Muscle of arm (tissue), 12 donors: ENCODE measurements around the gene ARHGEF1. TPM values are rescaled to one million over a fixed set of nuclear protein-coding genes. Genes with fewer than 3 reads are reported as not detected.
"Not testable (repeated sequence)": the region's sequence is repeated elsewhere in the genome, so short reads cannot be mapped to it uniquely, and the experiment has no call there.

Experiments
- DNase-seq: peaks from one replicate; pipeline ENCODE4 v3.0.0-alpha.2; 2013
- polyA plus RNA-seq, 12 donors: library from polyadenylated mRNA; unstranded; fragments of 120-200 nt; gene quantifications; one replicate each; pipeline ENCODE4 v1.2.1, GENCODE V29; 2013; ENCODE audit not compliant: insufficient read length in 12 of 12

Gene ARHGEF1
- polyA plus RNA-seq, 12 donors, result 28.7 to 116 (median 35.3) TPM; not detected in 1

DNA sequence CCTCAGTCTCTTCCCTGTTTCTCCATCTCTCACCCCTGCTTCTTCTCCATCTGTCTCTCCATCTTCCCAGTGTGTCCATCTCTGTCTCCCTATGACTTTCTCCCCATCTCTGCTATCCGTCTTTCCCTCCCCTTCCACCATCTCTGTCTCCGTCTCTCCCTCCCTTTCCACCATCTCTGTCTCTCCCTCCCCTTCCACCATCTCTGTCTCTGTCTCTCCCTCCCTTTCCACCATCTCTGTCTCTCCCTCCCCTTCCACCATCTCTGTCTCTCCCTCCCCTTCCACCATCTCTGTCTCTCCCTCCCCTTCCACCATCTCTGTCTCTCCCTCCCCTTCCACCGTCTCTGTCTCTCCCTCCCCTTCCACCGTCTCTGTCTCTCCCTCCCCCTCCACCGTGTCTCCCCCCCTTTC is 31.4 kb downstream of the ARHGEF1 start:
- DNase-seq, result not testable (repeated sequence)

DNA sequence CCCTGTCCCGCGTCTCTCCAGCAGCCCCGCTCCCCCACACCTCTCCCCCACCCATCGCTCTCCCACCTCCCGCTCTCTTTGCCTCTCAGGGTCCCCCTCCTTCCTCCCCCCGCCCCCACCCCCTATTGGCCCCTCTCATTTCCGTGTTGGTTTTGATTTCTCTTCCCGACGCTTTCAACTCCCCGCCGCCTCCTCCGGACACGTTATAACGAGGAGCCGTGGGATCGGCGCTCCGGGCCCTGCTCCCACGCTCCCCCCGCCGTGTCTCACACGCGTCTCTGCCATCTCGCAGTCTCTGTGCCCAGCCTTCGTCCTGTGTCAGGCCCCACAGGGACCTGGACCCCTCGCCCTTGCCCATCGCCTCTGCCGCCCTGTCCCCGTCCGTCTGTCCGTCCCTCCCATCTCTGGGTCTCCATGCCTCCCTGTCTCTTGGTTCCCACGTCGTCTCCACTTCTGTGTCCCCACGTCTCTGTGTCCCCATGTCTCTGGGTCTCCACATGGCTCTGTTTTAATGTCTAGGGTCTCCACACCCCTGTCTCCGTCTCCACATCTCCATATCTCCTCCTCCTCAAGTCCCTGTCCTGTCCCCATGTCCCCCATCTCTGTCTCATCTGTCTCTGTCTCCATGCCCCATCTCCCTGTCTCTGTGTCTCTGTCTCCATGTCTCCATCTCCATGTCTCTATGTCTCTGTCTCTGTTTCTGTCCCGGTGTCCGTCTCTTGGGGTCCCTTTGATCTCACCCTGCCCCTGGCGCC is 32.2 kb downstream of the ARHGEF1 start:
- DNase-seq, result no peak

DNA sequence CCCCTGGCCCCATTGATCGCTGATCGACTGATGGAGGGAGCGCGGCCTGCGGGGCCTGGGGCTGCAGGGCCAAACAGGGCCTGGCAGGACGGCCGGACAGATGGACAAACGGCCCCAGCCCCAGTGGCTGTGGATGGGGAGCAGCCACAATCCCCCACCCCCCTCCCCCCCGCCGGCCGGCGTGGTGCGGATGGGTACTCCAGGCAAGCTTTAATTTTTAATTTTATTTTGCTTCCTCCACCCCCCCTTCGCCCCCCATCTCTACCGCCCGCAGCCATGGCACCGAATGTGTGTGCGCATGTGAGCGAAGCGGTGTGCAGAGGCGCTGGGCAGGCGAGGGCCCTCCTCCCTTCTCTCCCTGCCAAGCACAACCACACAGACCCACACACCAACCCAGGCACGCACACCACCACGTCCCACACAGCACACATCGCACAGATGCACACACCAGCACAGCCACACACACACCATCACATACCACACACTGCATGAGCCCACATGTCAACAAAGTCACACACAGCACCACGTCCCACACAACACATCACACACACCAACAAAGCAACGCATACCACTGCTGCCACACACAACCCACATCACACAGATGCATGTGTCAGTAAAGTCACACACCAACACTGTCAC is 32.9 kb downstream of the ARHGEF1 start:
- DNase-seq, result no peak

DNA sequence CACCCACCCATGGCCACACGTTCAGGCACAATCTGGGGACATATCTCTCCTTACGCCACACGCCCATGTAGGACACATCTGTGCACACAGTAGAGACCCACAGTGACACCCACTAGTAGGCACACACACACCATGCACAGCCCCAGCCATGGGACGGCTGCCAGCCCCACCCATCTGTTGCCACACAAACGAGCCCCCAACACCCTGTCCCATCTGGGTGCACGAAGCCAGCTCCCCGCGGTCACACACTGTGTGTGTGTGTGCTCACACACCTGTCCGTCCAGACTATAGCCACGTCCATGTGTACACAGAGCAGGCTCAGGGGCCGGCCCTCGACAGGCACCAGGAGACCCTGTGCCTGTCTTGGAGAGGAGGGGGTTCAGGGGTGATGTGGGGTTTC is 34.7 kb downstream of the ARHGEF1 start:
- DNase-seq, result no peak

DNA sequence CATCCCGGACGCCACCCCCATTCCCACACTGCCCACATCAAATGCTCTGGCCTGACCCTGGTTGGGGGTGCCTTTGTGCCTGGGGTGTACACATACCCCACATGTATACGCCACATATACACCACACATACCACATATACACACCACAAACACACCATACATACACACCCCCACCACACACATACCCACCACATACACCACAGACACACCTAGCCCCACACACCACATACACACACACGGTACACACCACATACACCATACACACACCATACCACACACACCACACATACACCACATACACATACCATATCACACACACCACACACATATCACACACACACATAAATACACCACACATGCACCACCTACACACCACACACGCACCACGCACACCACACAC is 35.1 kb downstream of the ARHGEF1 start:
- no peak for DNase-seq

DNA sequence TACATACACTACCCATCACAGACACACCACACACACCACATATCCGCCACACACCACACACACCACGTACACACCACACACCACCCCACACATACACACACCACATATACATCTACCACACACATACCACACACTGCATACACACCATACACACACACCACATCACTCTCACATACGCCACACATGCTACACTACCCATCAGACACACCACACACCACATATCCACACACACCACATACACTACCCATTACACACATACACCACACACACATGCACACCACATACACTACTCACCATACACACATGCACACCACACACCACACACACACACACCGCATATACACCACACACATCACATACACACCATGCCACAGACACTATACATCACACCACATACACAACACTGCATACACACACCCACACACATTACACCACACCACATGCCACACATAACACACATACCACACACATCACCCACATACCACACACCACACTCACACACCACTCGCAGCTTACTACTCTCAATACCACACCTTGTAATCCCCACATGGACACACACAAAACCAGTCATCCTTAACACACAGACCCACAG is 35.8 kb downstream of the ARHGEF1 start:
- no peak for DNase-seq

DNA sequence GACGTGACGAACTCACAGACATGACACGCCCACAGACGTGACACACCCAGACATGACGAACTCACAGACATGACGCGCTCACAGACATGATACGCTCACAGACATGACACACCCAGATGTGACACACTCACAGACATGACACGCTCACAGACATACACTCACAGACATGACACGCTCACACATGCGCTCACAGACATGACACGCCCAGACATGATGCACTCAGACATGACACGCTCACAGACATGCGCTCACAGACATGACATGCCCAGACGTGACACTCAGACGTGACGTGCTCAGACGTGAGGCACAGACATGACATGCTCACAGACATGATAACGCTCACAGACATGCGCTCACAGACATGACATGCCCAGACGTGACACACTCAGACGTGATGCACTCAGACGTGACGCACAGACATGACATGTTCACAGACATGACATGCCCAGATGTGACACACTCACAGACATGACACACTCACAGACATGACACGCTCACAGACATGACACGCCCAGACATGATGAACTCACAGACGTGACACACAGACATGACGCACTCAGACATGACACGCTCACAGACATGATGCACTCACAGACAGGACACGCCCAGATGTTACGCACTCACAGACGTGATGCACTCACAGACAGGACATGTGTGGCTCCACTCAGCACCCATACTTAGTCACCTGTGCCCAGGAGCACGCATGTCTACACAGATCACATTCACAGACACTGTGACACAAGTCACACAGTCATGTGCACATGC is 37.1 kb downstream of the ARHGEF1 start:
- DNase-seq, result no peak

DNA sequence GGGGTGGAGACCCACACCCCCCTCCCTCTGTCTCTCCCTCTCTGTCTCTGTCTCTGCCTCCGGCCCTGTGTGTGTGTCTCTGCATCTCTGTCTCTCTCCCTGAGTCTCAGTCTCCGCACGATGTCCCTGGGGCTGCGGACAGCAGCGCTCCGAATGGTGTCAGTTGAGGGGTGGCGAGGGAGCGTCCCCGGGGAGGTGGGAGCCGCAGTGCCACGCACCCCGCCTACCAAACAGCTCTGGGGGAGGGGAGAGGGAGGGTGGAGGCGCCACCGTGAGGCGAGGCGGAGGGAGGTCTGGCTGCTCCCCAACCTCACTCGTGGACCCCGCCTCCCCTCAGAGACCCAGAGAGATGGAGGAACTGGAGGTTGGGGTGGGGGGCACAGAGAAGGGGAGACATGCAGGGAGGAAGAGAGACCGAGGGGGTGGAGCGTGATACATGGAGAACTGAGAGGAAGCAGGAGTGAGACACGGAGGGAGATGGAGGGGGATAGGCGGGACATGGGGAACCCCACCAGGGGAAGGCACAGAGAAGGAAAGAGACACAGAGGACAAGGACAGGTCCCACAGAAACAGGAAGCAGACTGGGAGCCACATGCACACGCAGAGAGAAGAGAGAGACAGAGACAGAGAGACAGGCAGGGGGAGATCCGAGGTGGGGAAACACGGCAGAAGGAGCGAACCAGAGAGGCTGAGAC is 38.0 kb downstream of the ARHGEF1 start:
- DNase-seq, result no peak

DNA sequence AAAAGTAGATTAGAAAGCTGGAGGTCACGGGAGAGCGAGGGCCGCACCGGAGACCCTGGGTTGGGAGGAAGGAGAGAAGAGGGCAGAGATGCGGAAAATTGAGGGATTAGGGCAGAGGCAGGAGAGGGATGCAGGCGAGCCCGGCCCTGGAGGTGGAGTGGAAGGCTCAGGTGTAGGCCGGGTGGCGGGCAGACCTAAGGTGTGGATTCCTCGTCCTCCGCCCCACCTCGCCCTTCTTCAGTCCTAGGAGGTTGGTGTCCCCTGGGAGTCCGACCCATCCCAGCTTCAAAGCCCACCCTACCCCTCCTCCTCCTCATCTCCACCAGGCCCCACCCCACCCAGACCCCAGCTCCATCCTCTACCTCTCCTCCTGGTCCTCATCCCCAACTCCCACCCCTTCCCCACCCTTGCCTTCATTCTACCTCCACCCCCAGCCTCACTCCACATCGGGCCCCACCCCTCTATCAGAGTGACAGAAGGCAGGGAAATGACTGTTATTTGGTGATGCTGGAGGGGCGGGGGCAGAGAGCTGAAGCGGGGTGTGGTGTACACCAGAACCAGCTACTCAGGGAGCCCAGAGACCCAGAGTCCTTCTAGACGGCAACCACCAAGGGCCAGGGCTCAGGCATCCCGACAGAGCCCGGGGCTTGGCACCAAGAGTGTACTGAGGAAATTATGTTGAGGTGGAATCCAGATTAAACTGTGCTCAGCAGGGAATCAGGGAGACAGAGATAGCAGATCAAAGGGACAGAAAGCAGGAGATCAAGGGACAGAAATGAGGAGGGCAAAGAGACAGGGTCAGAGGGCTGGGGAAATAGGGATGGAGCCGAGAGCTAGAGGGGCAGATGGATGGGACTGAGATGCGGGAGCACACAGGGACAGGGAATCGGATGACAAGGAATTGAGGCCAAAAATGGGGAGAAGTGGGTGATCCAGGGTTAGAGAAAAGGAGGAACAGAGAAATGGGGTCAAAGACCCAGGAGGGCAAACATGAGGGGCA is 38.9 kb downstream of the ARHGEF1 start:
- no peak for DNase-seq

DNA sequence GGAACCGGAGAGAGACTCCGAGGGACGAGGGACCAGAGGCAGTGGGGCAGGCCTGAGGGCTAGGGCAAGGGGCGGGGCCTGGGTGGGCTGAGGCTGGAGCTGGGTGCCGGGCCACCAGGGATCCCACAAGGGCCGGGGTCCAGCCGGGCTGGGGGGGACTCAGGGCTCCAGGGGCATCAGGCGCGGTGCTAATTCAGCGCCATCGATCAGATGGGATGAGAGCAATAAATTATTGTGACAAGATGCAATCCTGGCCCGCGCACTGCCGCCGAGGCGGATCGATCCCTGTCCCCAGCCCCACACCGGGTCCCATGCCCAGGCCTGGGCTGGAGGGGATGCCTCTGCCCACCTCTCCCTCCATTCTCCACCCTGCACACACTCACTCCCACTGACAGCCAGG is 39.6 kb downstream of the ARHGEF1 start:
- DNase-seq, result no peak

DNA sequence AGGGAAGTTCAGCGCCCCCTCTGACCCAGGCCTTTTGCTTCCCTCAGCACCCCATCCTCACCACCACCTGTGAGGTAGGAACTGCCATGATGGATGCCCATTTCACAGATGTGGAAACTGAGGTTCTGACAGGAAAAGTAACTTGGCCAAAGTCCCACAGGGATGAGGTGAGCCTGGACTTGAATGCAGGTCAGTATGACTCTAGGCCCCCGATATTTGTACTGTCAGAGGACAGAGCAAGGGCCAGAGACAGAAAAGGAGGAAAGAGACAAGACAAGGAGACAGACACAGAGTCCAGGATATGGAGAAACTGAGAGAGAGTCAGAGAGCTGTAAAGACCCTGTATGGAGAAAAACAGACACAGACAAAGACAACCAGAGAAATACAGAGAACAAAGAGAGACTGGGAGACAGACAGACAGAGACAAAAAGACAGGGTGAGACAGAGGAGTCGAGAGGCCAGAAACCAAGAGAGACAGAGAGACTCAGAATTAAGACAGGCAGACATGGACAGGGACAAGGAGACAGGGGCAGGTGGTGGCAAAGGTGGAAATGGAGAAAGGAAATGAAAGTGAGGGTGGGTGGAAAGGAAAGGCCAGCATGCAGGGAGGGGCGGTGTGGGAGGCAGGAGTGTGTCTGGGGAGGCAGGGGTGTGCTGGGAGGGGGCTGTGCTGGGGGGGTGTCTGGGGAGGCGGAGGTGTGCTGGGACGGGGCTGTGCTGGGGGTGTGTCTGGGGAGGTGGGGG is 40.2 kb downstream of the ARHGEF1 start:
- DNase-seq, result no peak

DNA sequence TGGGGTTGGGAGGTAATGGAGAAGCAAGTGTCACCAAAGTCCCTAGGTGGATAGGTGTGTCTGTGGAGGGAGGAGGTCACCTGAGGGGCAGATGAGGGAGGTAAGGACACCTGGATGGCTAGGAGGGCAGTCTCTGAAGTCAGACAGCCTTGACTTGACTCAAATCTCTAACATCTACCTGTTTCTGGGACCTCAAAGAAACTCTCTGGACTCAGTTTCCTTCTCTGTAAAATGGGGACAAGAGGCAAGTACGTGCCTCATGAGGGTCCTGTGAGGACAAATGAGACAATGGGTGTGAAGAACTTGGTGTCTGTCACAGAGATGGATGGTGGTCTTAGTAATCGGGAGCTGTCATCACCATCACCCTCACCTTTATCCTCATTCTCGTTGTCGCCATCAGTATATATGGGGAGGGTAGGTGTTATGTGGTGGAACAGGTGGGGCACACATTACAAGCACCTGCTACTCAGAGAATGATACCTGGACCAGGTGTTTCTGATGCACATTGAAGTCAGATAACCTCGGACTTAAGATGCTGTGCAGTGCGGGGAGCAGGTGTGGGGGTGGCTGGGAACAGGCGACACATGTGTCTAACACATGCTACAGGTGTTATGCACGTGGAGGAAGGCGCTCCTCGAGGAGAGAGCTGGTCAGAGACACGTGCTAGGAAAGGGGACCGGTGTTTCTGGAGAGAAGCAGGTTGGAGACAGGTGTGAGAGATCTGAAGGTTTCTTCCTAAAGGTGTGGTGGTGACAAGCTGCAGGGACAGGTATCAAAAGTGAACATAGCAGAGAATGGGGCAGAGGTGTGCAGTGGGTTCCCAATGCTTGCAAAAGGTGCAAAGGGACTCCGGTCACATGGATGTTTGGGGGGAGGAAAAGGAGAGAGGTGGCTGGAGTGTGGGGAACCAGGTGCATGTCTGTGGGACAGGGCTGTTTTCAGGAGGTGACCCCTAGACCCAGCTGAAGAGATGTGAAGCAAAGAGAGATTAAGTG is 41.5 kb downstream of the ARHGEF1 start:
- DNase-seq, result no peak

DNA sequence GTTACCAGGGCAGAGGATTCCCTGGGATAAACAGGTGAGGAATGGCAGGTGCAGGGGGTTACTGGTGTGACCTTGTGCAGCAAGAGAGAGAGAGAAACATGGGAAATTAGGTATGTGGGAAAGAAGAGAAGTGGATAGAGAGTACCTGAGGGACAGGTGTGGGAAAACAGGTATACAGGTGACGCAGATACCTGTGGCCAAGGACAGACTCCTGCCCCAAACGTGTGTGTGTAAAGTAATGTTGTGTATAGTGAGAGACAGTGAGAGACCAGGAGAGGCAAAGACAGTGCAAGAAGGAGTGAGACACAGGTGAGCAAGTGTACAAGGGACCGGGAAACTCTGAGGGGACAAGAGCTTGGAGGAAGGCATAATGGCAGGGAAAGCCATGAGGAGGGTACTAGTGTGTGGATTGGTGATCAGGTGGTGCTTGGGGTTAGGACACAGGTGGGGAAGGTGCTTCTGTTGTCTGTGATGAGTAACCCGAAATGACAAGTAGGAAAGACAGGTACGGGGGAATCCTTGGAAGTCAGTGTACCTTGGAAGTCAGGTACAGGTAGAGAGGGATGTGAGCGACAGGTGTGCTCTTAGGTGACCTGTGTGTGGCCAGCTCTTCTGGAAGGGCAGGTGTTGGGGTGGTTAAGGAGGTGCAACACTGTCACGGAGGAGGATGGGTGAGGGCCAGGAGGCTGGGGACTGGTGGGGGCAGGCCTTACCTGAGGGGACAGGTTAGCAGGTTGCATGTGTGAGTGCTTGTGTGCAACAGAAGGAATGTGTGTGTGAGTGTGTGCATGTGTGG is 42.4 kb downstream of the ARHGEF1 start:
- DNase-seq, result no peak

DNA sequence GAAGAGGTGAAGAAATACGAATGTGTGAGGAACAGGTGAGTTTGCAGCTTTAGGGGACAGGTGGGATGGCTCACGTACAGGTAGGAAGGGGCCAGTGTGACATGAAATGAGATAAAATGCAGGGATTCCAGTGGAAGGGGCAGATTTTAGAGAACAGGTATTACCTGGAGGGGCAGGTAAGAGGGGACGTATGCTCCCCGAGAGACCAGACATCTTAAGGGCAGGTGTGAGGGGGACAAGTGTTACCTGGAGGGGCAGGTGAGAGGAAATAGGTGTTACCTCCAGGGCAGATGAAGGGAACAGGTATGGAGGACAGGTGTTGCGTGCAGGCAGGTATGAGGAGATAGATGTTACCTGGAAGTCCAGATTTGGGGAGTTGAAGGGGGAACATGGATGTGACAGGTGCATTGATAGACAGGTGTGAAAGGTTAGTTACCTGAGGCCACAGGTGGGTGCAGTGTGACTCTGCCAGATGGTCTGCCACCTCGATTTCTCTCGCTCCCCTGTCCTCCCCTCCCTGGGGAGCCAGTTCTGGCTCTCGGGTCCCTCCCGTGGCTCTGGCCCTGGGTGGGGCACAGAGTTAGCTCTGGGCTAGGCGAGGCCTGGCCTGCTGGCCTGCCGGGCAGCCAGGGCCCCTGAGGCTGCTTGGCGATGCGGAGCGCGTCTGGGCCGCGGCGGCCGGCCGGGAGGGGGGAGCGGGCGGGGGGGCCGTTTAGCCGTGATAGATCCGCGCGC is 43.2 kb downstream of the ARHGEF1 start:
- DNase-seq, result no peak

DNA sequence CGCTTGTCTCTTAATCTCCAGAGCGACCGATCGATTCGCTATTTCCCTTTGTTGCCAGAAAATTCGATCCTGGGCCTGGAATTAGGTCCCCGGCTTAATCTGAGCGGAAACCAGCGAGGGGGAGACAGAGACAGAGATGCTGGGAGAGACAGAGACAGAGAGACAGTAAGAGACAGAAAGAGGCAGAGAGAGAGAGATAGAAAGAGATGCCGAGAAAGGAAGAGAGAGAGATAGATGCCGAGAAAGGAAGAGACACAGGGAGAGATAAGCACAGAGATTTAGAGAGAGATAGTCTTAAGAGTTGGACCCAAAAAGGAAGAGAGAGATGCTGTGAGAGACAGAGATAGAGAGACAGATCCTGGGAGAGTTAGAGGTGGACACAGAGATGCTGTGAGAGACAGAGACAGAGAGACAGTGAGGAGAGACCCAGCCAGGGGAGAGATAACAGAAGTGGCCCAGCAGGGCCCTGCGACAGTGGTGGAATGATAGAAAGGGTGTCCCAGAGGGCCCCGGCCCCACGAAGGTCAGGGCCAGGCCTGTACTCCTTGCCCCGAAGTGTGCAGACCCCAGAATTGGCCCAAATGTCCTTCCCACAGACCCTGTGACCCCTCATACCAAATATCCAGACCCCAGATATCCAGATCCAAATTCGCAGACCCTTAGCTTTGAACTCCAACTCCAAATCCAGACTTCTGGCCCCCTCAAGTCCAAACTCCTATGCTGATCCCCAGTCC is 43.9 kb downstream of the ARHGEF1 start:
- DNase-seq, result no peak
